Midbrain (tissue), 1 donor: ENCODE measurements around the gene TSPAN32.

Experiments used
- DNase-seq: peaks from one replicate; lab custom pipeline; 2025; lab: John Stamatoyannopoulos, UW

TSPAN32 gene

DNA sequence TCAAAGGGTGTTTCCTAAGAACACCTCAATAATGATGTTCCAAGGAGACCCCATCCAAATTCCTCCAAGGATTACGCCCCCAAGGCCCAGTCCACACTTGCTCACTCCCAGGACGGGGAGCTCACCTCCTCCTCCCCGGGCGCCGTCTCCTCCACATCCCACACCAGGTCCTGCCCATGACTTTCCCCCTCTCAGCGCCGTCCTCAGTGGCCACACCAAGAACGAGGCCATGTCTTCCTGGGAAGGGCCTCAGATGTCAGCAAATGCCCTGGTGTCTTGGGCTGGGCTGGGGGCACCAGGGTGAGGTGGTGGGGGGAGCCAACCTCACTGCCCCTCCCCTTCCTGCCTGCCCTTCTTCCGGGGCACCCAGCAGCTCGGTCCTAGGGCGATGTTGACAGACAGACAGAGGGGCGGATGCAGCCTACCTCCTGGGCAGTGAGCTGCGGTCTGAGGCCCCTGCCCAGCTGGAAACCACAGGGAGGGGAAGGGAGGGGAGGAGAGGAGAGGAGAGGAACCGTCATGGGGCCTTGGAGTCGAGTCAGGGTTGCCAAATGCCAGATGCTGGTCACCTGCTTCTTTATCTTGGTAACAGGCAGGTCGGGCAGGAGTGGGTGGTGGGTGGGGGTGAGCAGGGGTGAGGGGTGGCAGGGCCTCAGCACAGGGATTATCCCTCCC lies at the start of gene TSPAN32, which contains the start of gene C11orf21:
TSPAN32 (plus strand) TSS at position 383 of the 675 bp plus-strand sequence; CDS start at position 520, 137 bp downstream.
C11orf21 (minus strand) TSS at position 288 of the 675 bp plus-strand sequence; CDS start at position 178, 110 bp downstream.
- no peak for DNase-seq

GRCh38 chr11:2252018-2252417 lies 49.8 kb upstream of the TSPAN32 start:
- no peak for DNase-seq

DNA sequence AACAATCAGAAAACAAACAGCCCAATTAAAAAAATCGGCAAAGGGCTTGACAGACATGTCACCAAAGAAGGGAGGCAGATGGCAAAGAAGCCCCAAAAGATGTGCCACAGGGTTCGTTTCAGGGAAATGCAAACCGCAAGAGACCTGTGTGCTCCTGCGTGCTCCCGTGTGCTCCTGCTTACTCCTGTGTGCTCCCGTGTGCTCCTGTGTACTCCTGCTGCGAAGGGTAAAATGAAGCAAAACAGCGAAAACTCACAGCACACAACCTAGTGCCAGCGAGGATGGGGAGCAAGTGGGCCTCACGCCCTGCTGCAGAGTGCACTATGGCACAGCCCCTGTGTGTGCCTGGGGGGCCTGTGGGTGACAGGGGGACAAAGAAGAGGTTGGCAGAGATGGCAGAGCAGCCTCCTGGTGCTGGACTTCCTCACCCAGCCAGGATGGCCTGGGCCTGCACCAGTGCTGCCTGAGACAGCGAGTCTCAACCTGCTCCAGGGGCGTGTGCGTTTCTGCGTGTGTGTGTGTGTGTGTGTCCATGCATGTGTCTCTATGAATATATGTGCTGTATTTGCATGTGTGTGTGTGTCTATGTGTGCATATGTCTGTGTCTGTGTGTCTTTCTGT lies 45.4 kb upstream of the TSPAN32 start:
- DNase-seq, result no peak

DNA sequence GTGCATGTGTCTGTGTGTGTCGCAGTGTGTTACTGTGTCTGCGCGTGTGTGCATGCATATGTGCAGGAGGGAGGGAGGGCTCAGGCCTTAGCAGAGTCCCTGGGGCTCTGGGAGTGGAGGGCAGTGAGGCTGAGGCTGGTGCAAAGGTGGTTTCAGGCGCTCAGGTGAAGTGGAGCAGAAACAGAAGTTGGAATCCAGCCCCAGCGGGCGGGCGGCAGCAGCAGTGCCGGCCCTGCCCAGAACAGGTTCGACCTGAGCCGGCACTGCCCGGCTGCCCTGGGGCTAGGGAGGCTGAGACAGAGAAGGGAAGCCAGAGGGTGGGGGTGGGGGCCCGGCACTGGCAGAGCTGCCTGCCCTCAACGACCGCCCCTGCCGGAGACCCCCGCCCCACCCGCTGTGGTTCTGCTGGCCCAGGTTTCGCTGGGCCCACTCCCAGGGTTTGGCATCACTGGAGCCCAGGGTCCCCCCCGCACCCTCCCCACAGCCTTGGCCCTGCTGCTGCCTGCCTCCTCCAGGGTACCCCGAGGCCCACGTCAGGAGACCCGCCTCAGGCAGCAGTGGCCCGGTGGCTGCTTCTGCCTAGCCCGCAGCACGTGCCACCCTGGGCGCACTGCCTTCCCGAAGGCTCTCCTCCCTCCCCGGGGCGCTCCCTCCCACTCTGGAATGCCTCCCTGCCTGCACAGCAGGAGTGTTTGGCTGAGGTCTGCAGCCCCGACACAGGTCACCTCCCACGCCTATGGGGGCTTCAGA lies 44.7 kb upstream of the TSPAN32 start:
- DNase-seq, result no peak

DNA sequence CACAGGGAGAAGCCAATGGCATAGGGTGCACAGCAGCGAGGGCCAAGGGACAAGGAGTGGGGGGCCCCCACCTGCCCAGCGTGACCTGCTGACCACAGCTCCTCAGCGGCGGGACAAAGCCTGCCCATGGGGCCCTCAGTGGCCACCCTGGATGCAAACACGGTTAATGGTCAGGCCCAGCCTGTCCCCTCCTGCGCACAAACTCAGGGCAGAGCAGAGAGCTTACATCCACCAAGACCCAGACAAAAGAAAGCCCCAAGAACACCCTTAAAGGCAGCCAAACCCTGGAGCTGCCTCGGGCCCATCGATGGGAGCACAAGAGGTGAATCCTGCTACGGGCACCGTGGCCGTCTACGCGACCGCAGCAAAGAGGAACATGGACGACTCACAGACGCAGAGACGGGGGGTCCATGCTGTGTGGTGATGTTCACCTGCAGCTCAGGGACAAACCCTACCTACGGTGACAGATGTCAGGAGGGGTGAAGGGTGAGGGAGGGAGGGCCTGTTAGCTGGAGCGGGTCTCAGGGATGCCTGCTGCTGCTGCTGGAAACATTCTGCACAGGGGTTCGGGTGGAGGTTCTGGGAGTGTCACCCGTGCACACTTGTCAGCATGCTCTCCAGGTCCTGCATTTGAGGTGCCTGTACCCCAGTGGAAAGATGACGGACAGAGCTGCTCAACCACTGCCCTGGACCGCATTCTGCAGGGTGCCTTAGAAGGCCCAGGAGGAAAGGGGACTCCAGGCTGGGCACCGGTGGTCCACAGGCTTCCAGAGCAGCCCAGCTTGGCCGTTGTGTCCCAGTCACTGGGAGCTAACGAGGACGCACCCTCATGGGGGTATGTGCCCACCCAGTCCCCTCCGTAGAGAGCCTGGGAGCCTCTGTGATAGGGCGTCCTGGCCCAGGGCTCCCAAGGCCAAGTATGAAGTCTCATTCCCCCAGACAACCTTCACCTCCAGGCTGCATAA lies 43.0 kb upstream of the TSPAN32 start:
- no peak for DNase-seq

- DNase-seq, result no peak
These were observed 42.4 kb upstream of the TSPAN32 start for GRCh38 chr11:2259466-2259830.

GRCh38 chr11:2259897-2260451 lies 41.8 kb upstream of the TSPAN32 start:
- DNase-seq, result no peak

DNA sequence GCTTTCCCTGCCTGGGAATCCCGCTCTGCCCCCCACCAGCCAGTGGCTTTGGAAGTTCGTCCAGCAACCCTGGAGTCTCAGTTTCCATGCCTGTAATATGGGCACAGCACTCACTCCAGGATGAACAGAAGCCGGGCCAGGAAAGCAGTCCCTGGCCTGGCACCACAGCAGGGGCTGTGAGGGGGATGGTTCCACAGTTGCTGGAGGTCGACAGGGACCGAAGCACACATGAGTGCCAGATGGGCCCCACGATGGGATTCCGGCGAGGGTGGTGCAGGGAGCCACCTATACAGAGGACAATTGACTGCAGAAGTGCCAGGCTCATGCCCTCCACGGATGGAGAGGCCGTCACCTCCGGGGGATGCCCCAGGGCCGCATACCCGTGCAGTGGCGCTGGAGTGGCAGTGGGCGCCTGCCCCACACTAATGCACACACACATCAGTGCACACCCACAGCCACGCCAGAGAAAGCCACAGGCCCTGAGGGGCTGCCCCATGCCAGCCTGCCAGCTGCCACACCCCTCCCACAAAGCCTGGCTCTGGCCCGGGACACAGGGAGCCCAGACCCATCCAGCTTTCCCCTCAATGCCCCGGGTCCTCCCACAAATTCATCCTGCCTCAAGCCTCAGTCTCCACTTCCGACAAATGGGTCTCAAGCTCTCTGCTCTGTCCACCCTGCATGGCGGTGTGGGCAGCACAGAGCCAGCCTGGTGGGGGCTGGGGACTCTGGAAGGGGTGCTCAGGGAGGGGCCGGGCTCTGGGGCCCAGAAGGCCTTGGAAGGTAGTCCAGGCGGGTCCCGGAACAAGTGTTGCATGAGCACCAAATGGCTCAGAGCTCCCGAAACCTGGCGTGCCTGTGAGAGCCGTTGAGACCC lies 41.1 kb upstream of the TSPAN32 start:
- no peak for DNase-seq

DNA sequence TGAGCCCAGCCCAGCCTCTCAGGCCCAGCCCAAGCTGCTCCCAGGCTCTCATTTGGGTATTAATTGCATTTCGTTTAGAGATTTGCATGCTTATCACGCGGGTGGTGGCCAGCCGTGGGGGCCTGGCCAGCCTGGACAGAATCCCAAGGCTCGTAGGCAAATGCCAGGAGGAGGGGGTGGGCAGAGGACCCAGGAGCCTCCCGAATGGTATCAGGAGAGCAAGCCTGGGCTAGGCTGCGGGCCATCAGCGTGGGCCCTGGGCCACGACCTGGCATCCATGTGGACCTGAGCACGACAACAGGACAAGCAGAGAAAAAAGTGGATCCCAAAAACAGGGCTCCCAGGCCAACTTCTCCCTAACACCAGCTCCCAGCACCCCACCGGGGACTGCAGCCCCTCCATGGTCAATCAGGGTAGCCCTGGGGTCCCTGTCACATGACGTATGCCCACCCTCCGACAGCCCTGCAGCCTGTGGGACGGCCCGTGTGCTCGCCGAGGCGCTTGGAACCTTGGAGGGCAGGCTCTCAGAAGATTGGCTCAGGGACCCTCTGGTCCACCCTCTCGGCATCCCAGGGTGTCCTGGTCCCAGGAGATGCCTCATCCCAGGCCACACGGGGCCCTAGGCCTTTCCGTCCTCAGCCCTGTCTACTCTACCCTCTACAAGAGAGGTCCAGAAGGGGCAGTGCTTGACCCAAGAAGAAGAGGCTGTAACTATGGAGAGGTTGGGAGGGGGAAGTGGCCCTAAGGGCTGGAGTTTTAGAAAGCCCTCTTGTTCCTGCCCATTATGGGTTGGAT lies 40.2 kb upstream of the TSPAN32 start:
- DNase-seq, result no peak

DNA sequence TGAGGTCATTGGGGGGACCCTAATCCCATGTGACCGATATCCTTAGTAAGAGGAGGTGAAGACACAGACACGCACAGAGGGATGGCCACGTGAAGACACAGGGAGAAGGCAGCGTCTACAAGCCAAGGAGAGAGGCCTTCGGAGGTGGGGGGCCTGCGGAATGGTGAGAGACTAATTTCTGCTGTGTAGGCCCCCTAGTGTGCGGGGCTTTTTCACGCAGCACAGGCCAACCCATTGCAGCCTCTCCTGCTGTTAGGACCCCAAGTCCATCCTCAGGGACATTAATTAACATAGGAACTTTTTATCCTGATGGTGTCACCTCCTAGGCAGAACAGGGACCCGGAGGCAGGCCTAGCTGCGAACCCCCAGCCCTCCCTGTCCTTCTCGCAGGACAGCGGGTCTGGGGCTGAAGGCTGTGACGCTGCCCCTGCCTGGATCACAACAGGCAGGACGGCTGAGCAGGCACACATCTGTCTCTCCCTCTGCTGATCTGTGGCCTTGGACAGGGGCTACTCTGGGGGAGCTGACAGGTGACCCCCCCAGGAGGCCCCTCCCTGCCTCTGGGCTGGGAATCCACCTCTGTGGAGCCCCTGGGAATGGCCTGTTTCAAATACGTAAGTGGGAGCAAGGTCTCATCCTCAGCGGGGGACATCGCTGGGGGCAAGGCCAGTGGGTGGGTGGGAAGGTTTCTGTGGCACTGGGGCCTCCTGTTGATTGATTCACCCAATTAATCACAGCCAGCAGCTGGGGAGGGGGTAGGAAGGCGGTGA lies 39.3 kb upstream of the TSPAN32 start:
- no peak for DNase-seq

DNA sequence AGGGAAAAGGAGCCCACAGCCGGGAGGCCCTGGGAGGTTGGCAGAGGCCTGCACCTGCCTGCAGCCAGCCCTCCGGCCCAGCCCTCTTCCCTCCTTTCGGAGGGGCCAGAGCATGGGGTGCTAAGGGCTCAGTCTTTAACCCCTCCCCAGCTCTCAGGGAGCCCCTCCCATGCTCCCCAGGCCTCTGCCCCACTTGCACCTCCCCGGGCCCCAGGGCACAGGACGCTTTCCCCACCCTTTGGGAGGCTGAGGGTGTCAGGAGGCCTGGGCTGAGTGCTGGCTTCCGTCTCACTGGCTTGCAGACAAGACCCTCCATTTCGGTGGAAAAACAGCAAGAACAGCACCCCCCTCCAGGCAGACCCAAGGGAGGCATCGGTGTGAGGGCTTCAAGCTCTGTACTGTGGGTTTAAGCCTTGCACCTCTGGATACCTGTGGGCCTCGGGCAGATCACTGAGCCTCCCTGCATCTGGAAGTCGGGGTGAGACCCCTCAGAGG lies 38.7 kb upstream of the TSPAN32 start:
- no peak for DNase-seq

GRCh38 chr11:2263724-2264360 lies 38.0 kb upstream of the TSPAN32 start:
- DNase-seq, result no peak

DNA sequence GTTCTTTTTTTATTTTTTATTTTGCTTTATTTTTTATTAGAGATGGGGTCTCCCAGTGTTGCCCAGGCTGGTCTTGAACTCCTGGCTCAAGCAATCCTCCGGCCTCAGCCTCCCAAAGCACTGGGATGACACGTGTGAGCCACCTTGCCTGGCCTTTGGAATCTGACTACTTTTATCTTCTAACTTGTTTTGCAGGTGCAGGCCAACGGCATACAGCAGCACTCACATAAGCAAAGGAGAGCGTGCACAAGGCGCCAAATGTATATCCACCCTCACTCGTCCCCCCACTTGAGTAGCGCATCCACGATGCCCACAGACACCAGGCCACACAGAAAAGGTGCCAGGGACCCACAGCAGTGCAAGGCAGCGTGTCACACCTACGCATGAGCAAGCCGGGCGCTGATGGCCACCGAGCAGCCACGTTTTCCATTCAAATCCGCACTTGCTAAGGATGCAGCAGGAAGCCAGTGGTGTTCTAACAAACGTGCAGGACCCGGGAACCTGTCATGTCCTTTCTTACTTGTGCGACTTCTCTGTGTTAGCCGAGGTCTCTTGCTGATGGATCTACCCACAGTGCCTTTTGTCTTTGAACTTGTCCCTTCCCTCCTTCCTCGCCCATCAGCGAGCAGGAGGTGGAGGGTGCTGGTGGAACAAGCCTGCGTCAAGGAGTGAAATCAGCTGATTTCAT lies 37.3 kb upstream of the TSPAN32 start:
- no peak for DNase-seq

DNA sequence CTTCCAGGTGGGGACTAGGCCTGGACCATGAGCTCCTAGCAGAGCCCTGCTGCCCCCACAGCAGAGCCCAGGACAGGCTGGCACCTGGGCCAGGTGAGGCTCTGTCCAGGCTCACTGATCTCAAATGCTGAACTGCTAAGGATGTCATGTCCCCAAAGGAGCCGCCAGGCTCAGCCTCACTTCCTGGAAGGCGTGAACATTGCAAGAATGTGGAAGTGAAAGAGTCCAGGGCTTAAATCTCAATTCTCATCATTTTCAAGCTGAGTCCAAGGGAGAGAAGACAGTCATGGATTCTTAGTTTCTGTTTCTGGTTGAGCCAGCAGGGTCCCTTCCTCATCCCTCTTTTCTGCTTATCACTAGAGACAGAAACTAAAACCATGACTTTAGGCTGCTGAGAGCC lies 36.4 kb upstream of the TSPAN32 start:
- peak; percentile 18 for DNase-seq

GRCh38 chr11:2265854-2266585 lies 35.8 kb upstream of the TSPAN32 start:
- DNase-seq, result no peak

DNA sequence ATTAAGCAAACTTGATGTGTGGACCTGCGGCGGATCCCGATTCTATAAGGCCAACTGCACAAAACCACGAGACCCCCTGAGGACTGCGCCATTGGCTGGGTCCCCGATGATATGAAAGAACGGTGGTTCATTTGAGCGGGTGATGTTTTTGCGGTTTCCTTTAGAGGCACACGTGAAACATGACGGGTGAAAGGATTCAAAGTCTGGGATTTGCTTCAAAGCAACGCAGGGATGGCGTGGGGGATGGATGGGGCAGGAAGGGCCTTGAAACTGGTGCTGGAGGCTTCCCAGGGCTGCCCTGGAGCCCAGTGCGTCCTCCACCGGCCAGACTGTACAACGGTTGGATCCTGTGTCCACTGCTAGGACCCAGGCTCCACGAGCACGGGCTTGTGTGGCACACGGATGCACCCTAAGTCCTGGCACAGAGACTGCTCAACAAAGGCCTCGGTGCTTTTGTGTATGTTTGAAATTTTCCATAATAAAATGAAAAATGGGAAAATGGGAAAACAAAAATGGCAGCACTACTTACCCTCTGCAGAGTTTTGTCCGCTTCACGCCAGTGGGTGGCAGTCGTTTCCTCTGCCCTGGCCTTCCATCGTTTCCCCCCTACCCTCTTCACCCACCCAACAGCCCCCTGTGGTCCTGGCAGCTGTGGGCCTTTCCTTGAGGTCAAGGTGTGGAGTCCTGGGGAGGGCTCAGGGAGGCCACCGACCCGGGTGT lies 35.1 kb upstream of the TSPAN32 start:
- DNase-seq, result no peak
